Stimulated activated CD4-positive, alpha-beta T cell treated with anti-CD3 and anti-CD28 coated beads, Interleukin-1b, Interleukin-23, amount 100 ng/mL, for 4 hours (primary cell): ENCODE results near the gene EDA.

ENCODE experiments used
- DNase-seq, 2 donors: peaks; one replicate each; pipeline ENCODE4 v3.0.0-alpha.2; 2020; ENCODE audit warnings: low read depth in 2 of 2

EDA gene

GRCh38 chrX:70062961-70063550 is 447.1 kb downstream of the EDA start:
- no peak for DNase-seq

DNA sequence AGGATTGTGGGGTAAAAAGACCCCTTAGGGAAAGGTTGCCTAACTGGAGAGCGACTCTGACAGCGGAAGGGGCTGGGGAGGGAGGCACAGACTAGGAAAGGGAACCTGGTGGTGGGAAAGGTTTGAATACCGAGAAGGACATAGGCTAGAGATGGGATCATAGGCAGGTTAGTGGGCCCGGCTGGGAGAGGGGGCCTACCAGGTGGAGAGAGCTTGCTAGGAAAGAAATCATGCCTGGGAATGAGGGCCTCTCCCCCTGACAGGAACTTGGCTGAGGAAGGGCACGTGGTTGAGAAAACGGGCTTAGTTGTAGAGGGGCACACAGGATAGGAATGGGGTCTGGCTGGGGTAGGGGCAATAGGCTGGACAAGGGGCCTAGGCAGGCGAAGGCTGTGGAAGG is 450.7 kb downstream of the EDA start:
- DNase-seq: no peak

DNA sequence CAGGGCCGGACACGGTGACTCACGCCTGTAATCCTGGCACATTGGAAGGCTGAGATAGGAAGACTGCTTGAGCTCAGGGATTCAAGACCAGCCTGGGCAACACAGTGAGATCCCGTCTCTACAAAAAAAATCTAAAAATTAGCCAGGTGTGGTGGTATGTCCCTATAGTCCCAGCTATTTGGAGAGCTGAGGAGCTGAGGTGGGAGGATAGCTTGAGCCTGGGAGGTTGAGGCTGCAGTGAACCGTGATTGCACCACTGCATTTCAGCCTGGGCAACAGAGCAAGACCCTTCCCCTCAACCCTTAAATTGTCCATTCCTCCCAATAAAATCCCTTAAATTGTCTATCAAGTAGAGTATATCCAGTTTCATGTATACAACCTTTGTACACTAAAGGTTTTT is 463.4 kb downstream of the EDA start:
- DNase-seq: no peak

DNA sequence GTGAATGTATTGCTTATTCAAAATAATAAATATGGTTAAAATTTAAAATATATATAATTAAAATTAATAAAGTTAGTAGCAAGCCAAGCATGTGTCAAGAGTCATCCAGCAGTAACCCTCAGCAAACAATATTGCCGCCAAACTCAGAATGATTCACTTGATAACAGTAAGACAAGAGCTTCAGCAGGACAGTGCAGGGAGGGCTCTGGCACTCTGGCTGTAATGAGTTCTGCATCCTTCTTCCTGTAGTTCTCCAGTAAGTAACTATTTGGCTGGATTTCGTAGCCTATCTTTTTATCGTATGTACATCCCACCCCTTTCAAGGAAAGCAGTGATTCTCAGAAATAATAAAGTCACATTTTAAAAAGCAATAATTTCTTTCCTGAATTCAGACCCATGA is 464.0 kb downstream of the EDA start:
- no peak for DNase-seq

GRCh38 chrX:70082723-70083122 is 466.8 kb downstream of the EDA start:
- no peak for DNase-seq

- no peak for DNase-seq
Observed at GRCh38 chrX:70084592-70085240, 468.8 kb downstream of the EDA start.

- DNase-seq: no peak
Observed at GRCh38 chrX:70087857-70088630, 472.1 kb downstream of the EDA start.

DNA sequence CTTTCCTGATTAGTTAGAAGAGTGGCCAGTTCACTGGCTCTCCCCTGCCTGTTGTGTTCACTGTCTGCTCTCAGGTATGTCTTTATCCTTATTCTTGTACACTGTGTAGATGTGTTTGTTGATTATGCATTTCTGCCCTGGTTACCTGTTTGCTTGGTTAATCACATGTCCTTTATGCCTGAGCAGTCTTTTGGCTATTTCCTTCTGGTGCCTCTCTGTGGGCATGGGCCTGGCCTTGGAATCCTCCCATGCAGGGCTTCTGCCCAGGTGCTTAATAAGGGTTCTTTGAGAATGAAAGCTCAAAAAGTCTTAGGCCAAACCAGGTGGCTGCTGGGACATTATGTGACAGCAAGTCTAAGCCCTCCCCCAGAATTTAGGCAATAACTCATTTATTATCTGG is 472.8 kb downstream of the EDA start:
- DNase-seq: no peak
